ENCODE data around the gene FAM222A.

DNA sequence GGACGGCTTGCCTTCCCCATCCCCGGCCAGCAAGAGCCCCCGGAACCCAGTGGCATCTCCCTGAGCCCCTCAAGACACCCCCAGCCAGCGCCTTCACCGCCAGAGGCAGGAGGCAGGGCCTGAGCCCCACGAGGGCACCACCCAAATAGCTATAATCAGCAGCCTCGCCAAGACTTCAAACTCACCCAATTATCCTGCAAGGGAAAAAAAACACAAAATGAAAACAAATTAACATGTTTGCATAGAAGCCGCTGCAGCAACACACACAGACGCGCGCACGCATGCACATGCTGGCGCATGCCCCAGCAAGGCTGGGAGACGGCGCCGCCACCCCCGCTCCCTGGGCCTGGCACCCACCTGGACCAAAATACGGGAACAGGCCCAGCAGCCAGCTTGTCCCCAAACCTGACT is 15.8 kb downstream of the FAM222A start:
- TF ChIP-seq, protein P1, sequence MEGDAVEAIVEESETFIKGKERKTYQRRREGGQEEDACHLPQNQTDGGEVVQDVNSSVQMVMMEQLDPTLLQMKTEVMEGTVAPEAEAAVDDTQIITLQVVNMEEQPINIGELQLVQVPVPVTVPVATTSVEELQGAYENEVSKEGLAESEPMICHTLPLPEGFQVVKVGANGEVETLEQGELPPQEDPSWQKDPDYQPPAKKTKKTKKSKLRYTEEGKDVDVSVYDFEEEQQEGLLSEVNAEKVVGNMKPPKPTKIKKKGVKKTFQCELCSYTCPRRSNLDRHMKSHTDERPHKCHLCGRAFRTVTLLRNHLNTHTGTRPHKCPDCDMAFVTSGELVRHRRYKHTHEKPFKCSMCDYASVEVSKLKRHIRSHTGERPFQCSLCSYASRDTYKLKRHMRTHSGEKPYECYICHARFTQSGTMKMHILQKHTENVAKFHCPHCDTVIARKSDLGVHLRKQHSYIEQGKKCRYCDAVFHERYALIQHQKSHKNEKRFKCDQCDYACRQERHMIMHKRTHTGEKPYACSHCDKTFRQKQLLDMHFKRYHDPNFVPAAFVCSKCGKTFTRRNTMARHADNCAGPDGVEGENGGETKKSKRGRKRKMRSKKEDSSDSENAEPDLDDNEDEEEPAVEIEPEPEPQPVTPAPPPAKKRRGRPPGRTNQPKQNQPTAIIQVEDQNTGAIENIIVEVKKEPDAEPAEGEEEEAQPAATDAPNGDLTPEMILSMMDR (IDR thresholded peaks at IDR 0.05; ENCODE audit: insufficient read depth, low read length, poor library complexity, severe bottlenecking), result no peak
- no peak for TF ChIP-seq EZH2phosphoT487 (conservative IDR thresholded peaks at IDR 0.05; ENCODE audit: low read length)

All from SU-DHL-6 (cell line).